Suprapubic skin (tissue), 4 donors: ENCODE results near the gene SPINDOC. TPM values are rescaled to one million over a fixed set of nuclear protein-coding genes. Genes with fewer than 3 reads are reported as not detected.

Experiments
- DNase-seq, 2 donors: peaks; one replicate each; pipeline ENCODE4 v3.0.0-alpha.2; 2019; ENCODE audit warnings: low spot score in 2 of 2
- H3K27ac ChIP-seq: fragments of 200-600 bp; sonication (generic); one replicate; pipeline ENCODE4 v1.5.1; 2019
- H3K27me3 ChIP-seq: fragments of 200-600 bp; sonication (generic); one replicate; pipeline ENCODE4 v1.5.1; 2019
- H3K36me3 ChIP-seq: fragments of 200-600 bp; sonication (generic); one replicate; pipeline ENCODE4 v1.5.1; 2019
- H3K4me1 ChIP-seq: fragments of 200-600 bp; sonication (generic); one replicate; pipeline ENCODE4 v1.5.1; 2019
- H3K4me3 ChIP-seq: fragments of 200-600 bp; sonication (generic); one replicate; pipeline ENCODE4 v1.5.1; 2019; ENCODE audit warnings: mild to moderate bottlenecking
- H3K9me3 ChIP-seq: fragments of 200-600 bp; sonication (generic); one replicate; pipeline ENCODE4 v1.5.1; 2019
- CTCF ChIP-seq, 2 donors: fragments of 200-600 bp in 1 of 2; fragments of 450-650 bp in 1 of 2; sonication (generic) in 1 of 2; IDR thresholded peaks; one replicate each; pipeline ENCODE4 v1.5.1; 2016 to 2019; ENCODE audit warnings: antibody characterized with exemption in 2 of 2, mild to moderate bottlenecking in 1 of 2, moderate library complexity in 1 of 2
- EP300 ChIP-seq: sonication (generic); formaldehyde crosslinking; IDR thresholded peaks from one replicate; pipeline ENCODE4 v1.6.1; 2017; ENCODE audit warnings: antibody characterized with exemption
- POLR2A ChIP-seq, 2 donors: fragments of 450-650 bp; IDR thresholded peaks; one replicate each; pipeline ENCODE4 v1.6.1; 2017; ENCODE audit warnings: antibody characterized with exemption in 2 of 2, mild to moderate bottlenecking in 2 of 2, moderate library complexity in 2 of 2
- POLR2AphosphoS5 ChIP-seq, 3 donors: sonication (generic); formaldehyde crosslinking; IDR thresholded peaks; one replicate each; pipeline ENCODE4 v1.6.1; 2017; ENCODE audit warnings: antibody characterized with exemption in 3 of 3
- WGBS: methylation state at CpG from one replicate; pipeline ENCODE4 v1.1.5; 2018; 5-methylcytosine and 5-hydroxymethylcytosine counted together
- total RNA-seq, 4 donors: library from RNA; depleted of rRNA; stranded (reverse); fragments of >200 nt; gene quantifications; one replicate each; pipeline ENCODE4 v1.1.0, GENCODE V29; 2016

Gene SPINDOC
- total RNA-seq, 4 donors from 2014 or later, result 3.9 to 9.4 (median 6.3) TPM

- Histone ChIP-seq H3K4me3 (no peak overlapping the region), H3K27me3 (no peaks in the 10 kb centered on the region), H3K36me3 (peaks cover 30% of the 10 kb centered on the region), H3K27ac (no peak overlapping the region), H3K9me3 (no peaks in the 10 kb centered on the region), H3K4me1 (peaks cover 24% of the 10 kb centered on the region)
- DNase-seq, result no peak
- WGBS, result 90% methylated on average over 6 of the region's 6 CpGs
- no peak for TF ChIP-seq EP300
- TF ChIP-seq POLR2A (IDR thresholded peaks at IDR 0.05), result no peak
- TF ChIP-seq CTCF (IDR thresholded peaks at IDR 0.05), result no peak
- TF ChIP-seq POLR2AphosphoS5 (IDR thresholded peaks at IDR 0.05), result no peak
Measured at GRCh38 chr11:63816166-63816565, 2.9 kb downstream of the SPINDOC start.

- TF ChIP-seq CTCF (IDR thresholded peaks at IDR 0.05), result no peak
- no peak for TF ChIP-seq POLR2AphosphoS5 (IDR thresholded peaks at IDR 0.05)
- TF ChIP-seq EP300, result no peak
- TF ChIP-seq POLR2A (IDR thresholded peaks at IDR 0.05), result no peak
- Histone ChIP-seq H3K27ac (no peak overlapping the region), H3K27me3 (no peaks in the 10 kb centered on the region), H3K4me1 (peaks cover 24% of the 10 kb centered on the region), H3K36me3 (peaks cover 36% of the 10 kb centered on the region), H3K4me3 (no peak overlapping the region), H3K9me3 (no peaks in the 10 kb centered on the region)
- DNase-seq, result no peak
- WGBS, result 98% methylated on average over 3 of the region's 3 CpGs
Measured at GRCh38 chr11:63816732-63817131, 3.5 kb downstream of the SPINDOC start.

- Histone ChIP-seq H3K4me1 (peaks cover 17% of the 10 kb centered on the region), H3K27me3 (no peaks in the 10 kb centered on the region), H3K27ac (no peak overlapping the region), H3K36me3 (peaks cover 46% of the 10 kb centered on the region), H3K9me3 (no peaks in the 10 kb centered on the region), H3K4me3 (no peak overlapping the region)
- TF ChIP-seq CTCF (IDR thresholded peaks at IDR 0.05) (no peak), POLR2AphosphoS5 (IDR thresholded peaks at IDR 0.05) (no peak), EP300 (no peak), POLR2A (IDR thresholded peaks at IDR 0.05) (no peak)
- no peak for DNase-seq
- WGBS, result 89% methylated on average over 15 of the region's 27 CpGs
Measured at GRCh38 chr11:63817758-63818498, 4.7 kb downstream of the SPINDOC start.

- H3K36me3 ChIP-seq, result peaks cover 53% of the 10 kb centered on the region
- no peak overlapping the region for H3K27ac ChIP-seq
- peaks cover 15% of the 10 kb centered on the region for H3K4me1 ChIP-seq
- DNase-seq, result no peak
- no peaks in the 10 kb centered on the region for H3K9me3 ChIP-seq
- 89% methylated on average over 16 of the region's 19 CpGs for WGBS
- H3K27me3 ChIP-seq, result no peaks in the 10 kb centered on the region
- no peak for TF ChIP-seq EP300
- TF ChIP-seq POLR2AphosphoS5 (IDR thresholded peaks at IDR 0.05), result no peak
- no peak for TF ChIP-seq POLR2A (IDR thresholded peaks at IDR 0.05)
- TF ChIP-seq CTCF (IDR thresholded peaks at IDR 0.05), result no peak
- H3K4me3 ChIP-seq, result no peak overlapping the region
Measured at GRCh38 chr11:63818609-63819008, 5.4 kb downstream of the SPINDOC start.

GRCh38 chr11:63821411-63821810 lies 8.2 kb downstream of the SPINDOC start:
- H3K9me3 ChIP-seq, result no peaks in the 10 kb centered on the region
- H3K4me3 ChIP-seq, result no peak overlapping the region
- H3K4me1 ChIP-seq, result no peaks in the 10 kb centered on the region
- no peak for DNase-seq
- TF ChIP-seq CTCF (IDR thresholded peaks at IDR 0.05), result no peak
- no peak for TF ChIP-seq POLR2AphosphoS5 (IDR thresholded peaks at IDR 0.05)
- TF ChIP-seq EP300, result no peak
- TF ChIP-seq POLR2A (IDR thresholded peaks at IDR 0.05), result no peak
- 67% methylated on average over 4 of the region's 5 CpGs for WGBS
- no peaks in the 10 kb centered on the region for H3K27me3 ChIP-seq
- peaks cover 78% of the 10 kb centered on the region for H3K36me3 ChIP-seq
- no peak overlapping the region for H3K27ac ChIP-seq
